Fibroblast of the aortic adventitia (primary cell): Measurements from ENCODE around the gene RGPD8. TPM values are rescaled to one million over a fixed set of nuclear protein-coding genes. Genes with fewer than 3 reads are reported as not detected.

Source experiments
- DNase-seq: peaks from one replicate; pipeline ENCODE4 v3.0.0-alpha.2; 2010; ENCODE audit warnings: low read depth
- H3K4me3 ChIP-seq: 2 replicates; pipeline ENCODE4 v1.5.1; 2011; ENCODE audit warnings: low read depth, mild to moderate bottlenecking, control low read depth, low read length, moderate library complexity
- total RNA-seq: library from RNA; depleted of rRNA; stranded (reverse); fragments of >200 nt; gene quantifications from 2 replicates; pipeline ENCODE4 v1.2.3, GENCODE V29; 2012; ENCODE audit warnings: low replicate concordance
- TF ChIP-seq, protein P1 (sequence below): IDR thresholded peaks from 2 replicates; pipeline ENCODE4 v1.5.1; 2011; ENCODE audit warnings: mild to moderate bottlenecking, low read length, control low read depth, inconsistent platforms; ENCODE audit not compliant: insufficient read depth

Gene RGPD8
- total RNA-seq, result 16.4 and 22.1 TPM in 2 replicates

DNA sequence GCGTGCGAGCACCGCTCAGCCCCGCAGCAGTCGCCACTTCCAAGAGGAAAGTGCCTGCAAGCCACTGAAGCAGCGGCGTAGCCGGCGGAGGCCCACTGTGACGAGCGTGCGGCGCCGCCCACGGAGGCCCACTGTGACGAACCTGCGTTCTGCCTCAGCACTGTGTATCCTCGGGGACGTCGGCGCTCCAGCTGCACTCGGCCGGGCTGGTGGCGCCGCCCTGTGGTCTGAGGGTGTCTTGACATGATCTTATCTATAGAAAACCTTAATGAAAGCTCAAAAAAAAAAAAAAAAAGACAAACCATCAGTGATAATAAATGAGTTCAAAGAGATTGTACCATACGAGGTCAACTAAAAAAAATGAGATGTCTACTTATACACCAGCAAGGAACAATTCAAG lies at the start of gene RGPD8:
Gene RGPD8, minus strand, starts transcription at position 166 of the 400 bp plus-strand sequence. CDS start 192 bp downstream, outside the sequence.
- DNase-seq, result peak; percentile 88
- TF ChIP-seq, protein P1, sequence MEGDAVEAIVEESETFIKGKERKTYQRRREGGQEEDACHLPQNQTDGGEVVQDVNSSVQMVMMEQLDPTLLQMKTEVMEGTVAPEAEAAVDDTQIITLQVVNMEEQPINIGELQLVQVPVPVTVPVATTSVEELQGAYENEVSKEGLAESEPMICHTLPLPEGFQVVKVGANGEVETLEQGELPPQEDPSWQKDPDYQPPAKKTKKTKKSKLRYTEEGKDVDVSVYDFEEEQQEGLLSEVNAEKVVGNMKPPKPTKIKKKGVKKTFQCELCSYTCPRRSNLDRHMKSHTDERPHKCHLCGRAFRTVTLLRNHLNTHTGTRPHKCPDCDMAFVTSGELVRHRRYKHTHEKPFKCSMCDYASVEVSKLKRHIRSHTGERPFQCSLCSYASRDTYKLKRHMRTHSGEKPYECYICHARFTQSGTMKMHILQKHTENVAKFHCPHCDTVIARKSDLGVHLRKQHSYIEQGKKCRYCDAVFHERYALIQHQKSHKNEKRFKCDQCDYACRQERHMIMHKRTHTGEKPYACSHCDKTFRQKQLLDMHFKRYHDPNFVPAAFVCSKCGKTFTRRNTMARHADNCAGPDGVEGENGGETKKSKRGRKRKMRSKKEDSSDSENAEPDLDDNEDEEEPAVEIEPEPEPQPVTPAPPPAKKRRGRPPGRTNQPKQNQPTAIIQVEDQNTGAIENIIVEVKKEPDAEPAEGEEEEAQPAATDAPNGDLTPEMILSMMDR, result peak; percentile 58
- peak within 1 kb of the TSS; percentile 66 for H3K4me3 ChIP-seq

DNA sequence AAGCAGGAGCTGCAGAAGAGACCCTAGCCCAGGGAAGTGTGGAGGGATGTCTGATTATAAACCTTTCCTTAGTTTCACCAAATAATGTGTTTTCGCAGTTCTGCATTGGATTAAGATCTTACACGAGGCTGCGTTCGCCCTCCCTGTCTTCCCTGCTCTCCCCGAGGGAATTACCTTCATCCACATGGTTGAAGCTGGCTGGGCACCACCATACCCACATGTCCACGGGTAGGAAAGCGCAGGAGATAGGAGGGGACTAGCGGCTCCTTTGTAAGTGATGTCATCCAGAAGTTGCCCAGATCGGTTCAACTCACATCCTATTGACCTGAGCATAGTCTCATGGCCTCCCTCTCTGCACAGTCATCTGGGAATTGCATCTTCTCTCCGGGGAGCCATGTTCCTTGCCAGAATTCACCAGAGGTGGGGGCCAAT lies 49.6 kb upstream of the RGPD8 start:
- DNase-seq, result peak; percentile 52
- peak overlapping the region; percentile 85 for H3K4me3 ChIP-seq
- TF ChIP-seq, protein P1, result no peak

DNA sequence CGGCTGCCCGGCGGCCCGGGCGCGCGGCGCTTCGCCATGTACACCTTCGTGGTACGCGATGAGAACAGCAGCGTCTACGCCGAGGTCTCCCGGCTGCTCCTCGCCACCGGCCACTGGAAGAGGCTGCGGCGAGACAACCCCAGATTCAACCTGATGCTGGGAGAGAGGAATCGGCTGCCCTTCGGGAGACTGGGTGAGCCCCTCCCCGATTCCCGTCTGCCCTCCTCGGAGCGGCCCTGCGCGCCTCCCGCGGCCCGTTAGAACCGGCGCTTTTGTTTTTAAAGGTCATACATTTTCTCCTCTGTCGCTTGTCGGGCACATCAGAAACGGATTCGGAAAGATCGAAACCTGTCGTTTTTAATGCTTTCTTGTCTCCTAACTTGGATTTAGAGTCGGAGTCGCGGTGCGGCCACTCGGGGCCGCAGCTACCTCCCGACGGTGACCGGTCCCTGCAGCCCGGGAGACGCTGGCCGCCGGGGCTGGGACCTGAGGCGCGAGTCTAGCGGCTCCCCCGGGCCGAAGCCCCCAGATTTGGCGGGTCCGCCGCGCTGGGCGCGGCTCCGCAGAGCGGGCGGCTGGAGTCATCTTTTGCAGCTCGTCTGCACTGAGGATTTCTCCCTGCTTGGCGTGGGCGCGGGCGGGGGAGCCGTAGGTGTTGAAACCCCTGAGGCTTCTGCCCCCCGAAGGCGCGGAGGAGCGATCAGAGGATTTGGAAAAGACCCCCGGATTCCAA lies 49.0 kb upstream of the RGPD8 start:
- DNase-seq, result peak; percentile 41
- H3K4me3 ChIP-seq, result peak overlapping the region; percentile 85
- TF ChIP-seq, protein P1, result no peak

DNA sequence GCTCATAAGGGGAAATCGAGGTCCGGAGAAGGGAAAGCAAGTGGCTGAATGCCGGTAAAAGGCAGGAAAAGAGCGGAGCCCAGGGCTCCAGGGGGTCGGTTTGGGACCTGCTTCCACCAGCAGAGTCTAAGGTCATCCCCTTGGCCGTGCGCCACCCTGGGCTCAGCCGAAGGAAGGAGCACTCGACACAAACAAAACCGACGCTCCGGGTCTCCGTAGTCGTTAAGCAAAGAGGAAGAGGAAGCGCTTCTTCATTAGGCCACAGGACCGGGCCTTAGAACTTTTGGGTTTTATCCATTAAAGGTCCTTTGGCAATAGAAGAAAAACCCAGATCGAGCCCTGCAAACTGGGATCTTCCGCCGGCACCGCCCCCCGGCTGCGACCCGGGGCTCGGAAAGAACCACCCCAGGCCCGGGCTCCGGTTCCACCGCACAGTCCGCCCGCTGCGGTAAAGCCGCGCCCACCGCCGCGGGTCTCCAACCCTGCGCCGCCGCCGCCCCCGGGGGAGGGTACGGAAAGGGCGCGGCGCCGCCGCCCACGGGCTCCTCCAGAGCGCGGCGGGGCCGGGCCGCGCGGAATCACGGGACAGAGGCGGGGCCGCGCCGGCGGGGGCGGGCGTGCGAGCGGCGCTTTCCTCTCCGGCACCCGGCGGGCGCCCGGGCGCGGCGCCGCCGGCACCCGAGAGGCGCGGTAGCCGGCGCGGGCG lies 48.2 kb upstream of the RGPD8 start, which contains the start of gene TTL:
Gene TTL, plus strand, starts transcription at position 629 of the 706 bp plus-strand sequence. CDS start 189 bp downstream, outside the sequence.
- H3K4me3 ChIP-seq, result peak within 1 kb of the TSS; percentile 85
- peak; percentile 51 for DNase-seq
- TF ChIP-seq, protein P1, result no peak

DNA sequence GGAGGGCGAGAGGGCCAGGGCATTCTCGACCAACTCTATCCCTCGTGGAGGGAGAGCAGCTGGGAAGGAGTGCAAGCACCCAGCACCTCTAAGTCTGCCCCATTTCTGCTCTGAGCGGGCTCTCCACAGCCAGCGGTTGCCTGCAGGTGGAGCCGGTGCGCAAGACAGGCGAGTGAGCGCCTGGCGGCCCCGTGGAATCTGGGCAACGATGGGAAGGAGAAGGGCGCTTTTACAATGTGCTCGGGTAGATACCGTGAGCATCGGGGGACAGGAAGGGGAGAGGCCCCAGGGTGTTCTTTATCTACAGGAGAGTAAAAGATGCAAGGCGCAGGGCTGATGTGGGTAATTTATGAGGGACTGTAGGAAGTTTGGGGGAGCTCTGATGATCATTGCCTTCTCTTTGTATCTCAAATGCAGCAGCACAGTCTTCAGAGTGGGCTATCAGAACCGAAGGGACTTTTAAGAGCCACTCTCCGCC lies 47.6 kb upstream of the RGPD8 start:
- H3K4me3 ChIP-seq, result peak overlapping the region; percentile 54
- DNase-seq, result peak; percentile 78
- TF ChIP-seq, protein P1, result peak; percentile 90

DNA sequence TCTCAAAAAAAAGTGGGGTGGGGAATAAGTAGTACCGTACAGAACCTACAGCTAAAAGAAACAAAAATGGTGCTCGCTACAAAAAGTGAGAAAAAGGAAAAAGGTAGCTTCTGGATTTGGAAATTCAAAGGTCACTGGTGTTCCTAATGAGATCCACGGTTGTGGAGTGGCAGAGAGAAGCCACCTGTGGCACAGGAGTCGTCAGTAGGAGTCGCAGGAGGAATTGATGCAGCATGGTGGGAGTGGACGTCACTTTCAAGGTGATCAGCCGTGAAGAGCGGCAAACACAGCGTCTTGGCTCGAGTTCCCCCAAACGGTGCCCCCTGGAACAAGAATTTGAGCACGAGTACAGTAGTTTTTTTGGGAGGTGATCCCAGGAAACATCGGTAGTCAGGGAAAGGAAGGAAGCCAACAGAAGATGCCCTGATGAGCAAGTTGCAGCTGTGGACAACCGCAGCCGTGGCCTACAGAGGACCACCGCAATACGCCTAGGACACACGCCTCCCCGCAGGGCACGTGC lies 47.1 kb upstream of the RGPD8 start:
- H3K4me3 ChIP-seq, result peak overlapping the region; percentile 54
- TF ChIP-seq, protein P1, result peak; percentile 2
- DNase-seq, result no peak
